EL (cell line): Measurements from ENCODE around the gene TMEM139.

Experiments used
- DNase-seq: peaks from one replicate; pipeline ENCODE4 v3.0.0-alpha.2; 2016

TMEM139 gene

GRCh38 chr7:143284591-143285469, at the start of gene TMEM139:
TSS of gene TMEM139 (plus strand) at chr7:143284958. CDS start at chr7:143285958, 1,000 bp downstream.
- no peak for DNase-seq

- no peak for DNase-seq
Observed at GRCh38 chr7:143235561-143235960, 49.2 kb upstream of the TMEM139 start.

GRCh38 chr7:143236408-143236990, 48.3 kb upstream of the TMEM139 start:
- no peak for DNase-seq

GRCh38 chr7:143237366-143237765, 47.4 kb upstream of the TMEM139 start:
- no peak for DNase-seq

GRCh38 chr7:143238289-143238980, 46.3 kb upstream of the TMEM139 start:
- no peak for DNase-seq

GRCh38 chr7:143239813-143240212, 44.9 kb upstream of the TMEM139 start:
- DNase-seq: peak; percentile 31

GRCh38 chr7:143240291-143241168, 44.2 kb upstream of the TMEM139 start:
- DNase-seq: peak; percentile 84

GRCh38 chr7:143242306-143242705, 42.5 kb upstream of the TMEM139 start:
- no peak for DNase-seq

GRCh38 chr7:143243111-143243510, 41.6 kb upstream of the TMEM139 start:
- no peak for DNase-seq

- no peak for DNase-seq
Observed at GRCh38 chr7:143243614-143244013, 41.1 kb upstream of the TMEM139 start.

GRCh38 chr7:143244321-143244720, 40.4 kb upstream of the TMEM139 start:
- no peak for DNase-seq

- peak; percentile 56 for DNase-seq
Observed at GRCh38 chr7:143245123-143245522, 39.6 kb upstream of the TMEM139 start.

GRCh38 chr7:143247372-143247771, 37.4 kb upstream of the TMEM139 start:
- no peak for DNase-seq

- DNase-seq: peak; percentile 73
Observed at GRCh38 chr7:143248761-143249354, 35.9 kb upstream of the TMEM139 start.

GRCh38 chr7:143250199-143250598, 34.6 kb upstream of the TMEM139 start:
- DNase-seq: no peak

GRCh38 chr7:143250822-143251221, 33.9 kb upstream of the TMEM139 start:
- no peak for DNase-seq

- DNase-seq: no peak
Observed at GRCh38 chr7:143252006-143252405, 32.8 kb upstream of the TMEM139 start.

GRCh38 chr7:143255564-143255963, 29.2 kb upstream of the TMEM139 start:
- peak; percentile 27 for DNase-seq

GRCh38 chr7:143256325-143256724, 28.4 kb upstream of the TMEM139 start:
- no peak for DNase-seq

GRCh38 chr7:143256932-143257331, 27.8 kb upstream of the TMEM139 start:
- no peak for DNase-seq

GRCh38 chr7:143257501-143257900, 27.3 kb upstream of the TMEM139 start:
- peak; percentile 20 for DNase-seq

GRCh38 chr7:143258831-143259230, 25.9 kb upstream of the TMEM139 start:
- DNase-seq: no peak
